Liver (tissue), 9 donors: ENCODE measurements around the gene MARCHF3. TPM values are rescaled to one million over a fixed set of nuclear protein-coding genes. Genes with fewer than 3 reads are reported as not detected.
"Not testable (repeated sequence)": the region's sequence is repeated elsewhere in the genome, so short reads cannot be mapped to it uniquely, and the experiment has no call there.

Source experiments
- DNase-seq: peaks from one replicate; pipeline ENCODE4 v3.0.0-alpha.2; 2017; ENCODE audit warnings: low spot score
- H3K27ac ChIP-seq, 2 donors: one replicate each; pipeline ENCODE4 v1.7.0; 2013; ENCODE audit warnings: inconsistent platforms in 2 of 2, low read length in 2 of 2, control low read depth in 1 of 2, low read depth in 1 of 2, mild to moderate bottlenecking in 1 of 2
- H3K27me3 ChIP-seq, 4 donors: one replicate each; pipeline versions ENCODE4 v1.6.1 to v1.7.0; 2013; ENCODE audit warnings: low read length in 3 of 4, inconsistent platforms in 1 of 4, mild to moderate bottlenecking in 1 of 4, moderate library complexity in 1 of 4; ENCODE audit not compliant: control insufficient read depth in 4 of 4, insufficient read depth in 4 of 4
- H3K36me3 ChIP-seq, 4 donors: one replicate each; pipeline versions ENCODE4 v1.6.1 to v1.7.0; 2013; ENCODE audit warnings: low read length in 3 of 4, mild to moderate bottlenecking in 3 of 4, low read depth in 1 of 4, moderate library complexity in 1 of 4; ENCODE audit not compliant: control insufficient read depth in 4 of 4, insufficient read depth in 3 of 4
- H3K4me1 ChIP-seq, 4 donors: one replicate each; pipeline versions ENCODE4 v1.6.1 to v1.7.0; 2013; ENCODE audit warnings: low read length in 3 of 4, mild to moderate bottlenecking in 3 of 4, moderate library complexity in 1 of 4; ENCODE audit not compliant: control insufficient read depth in 4 of 4, insufficient read depth in 4 of 4
- H3K4me3 ChIP-seq, 3 donors: one replicate each; pipeline versions ENCODE4 v1.6.1 to v1.7.0; 2013; ENCODE audit warnings: low read length in 3 of 3, control low read depth in 1 of 3, low read depth in 1 of 3, mild to moderate bottlenecking in 1 of 3
- H3K9ac ChIP-seq, 2 donors: one replicate each; pipeline ENCODE4 v1.7.0; 2013; ENCODE audit warnings: low read length in 2 of 2, mild to moderate bottlenecking in 2 of 2, moderate library complexity in 2 of 2, control low read depth in 1 of 2, low read depth in 1 of 2
- H3K9me3 ChIP-seq, 4 donors: one replicate each; pipeline versions ENCODE4 v1.6.1 to v1.7.0; 2013; ENCODE audit warnings: low read length in 3 of 4; ENCODE audit not compliant: control insufficient read depth in 4 of 4
- CTCF ChIP-seq: fragments of 150-350 bp; IDR thresholded peaks from 2 replicates; pipeline ENCODE4 v1.5.1; 2017; ENCODE audit warnings: improper control_type of control experiment, low read depth, low read length; ENCODE audit not compliant: missing input control
- EGR1 ChIP-seq, 2 donors: IDR thresholded peaks; 2 replicates each; pipeline ENCODE4 v1.6.1; 2016 to 2018; ENCODE audit warnings: antibody characterized with exemption in 2 of 2, low read depth in 2 of 2
- FOXA2 ChIP-seq: IDR thresholded peaks from 2 replicates; pipeline ENCODE4 v1.6.1; 2016; ENCODE audit warnings: antibody characterized with exemption
- GABPA ChIP-seq, 2 donors: IDR thresholded peaks in 1 of 2; conservative IDR thresholded peaks in 1 of 2; 2 replicates each; pipeline ENCODE4 v1.6.1; 2016; ENCODE audit warnings: antibody characterized with exemption in 2 of 2, mild to moderate bottlenecking in 1 of 2, moderate library complexity in 1 of 2
- HNF4A ChIP-seq, 2 donors: conservative IDR thresholded peaks; 2 replicates each; pipeline ENCODE4 v1.6.1; 2016; ENCODE audit warnings: antibody characterized with exemption in 2 of 2, mild to moderate bottlenecking in 2 of 2
- JUND ChIP-seq, 2 donors: IDR thresholded peaks; 2 replicates each; pipeline ENCODE4 v1.6.1; 2016; ENCODE audit warnings: antibody characterized with exemption in 2 of 2
- MAX ChIP-seq: IDR thresholded peaks from 2 replicates; pipeline ENCODE4 v1.6.1; 2016; ENCODE audit warnings: antibody characterized with exemption
- NR2F2 ChIP-seq: IDR thresholded peaks from 2 replicates; pipeline ENCODE4 v1.6.1; 2016; ENCODE audit warnings: antibody characterized with exemption
- REST ChIP-seq: IDR thresholded peaks from 2 replicates; pipeline ENCODE4 v1.6.1; 2016; ENCODE audit warnings: antibody characterized with exemption, mild to moderate bottlenecking
- SP1 ChIP-seq: IDR thresholded peaks from 2 replicates; pipeline ENCODE4 v1.6.1; 2018; ENCODE audit warnings: antibody characterized with exemption, mild to moderate bottlenecking
- YY1 ChIP-seq: IDR thresholded peaks from 2 replicates; pipeline ENCODE4 v1.6.1; 2016; ENCODE audit warnings: antibody characterized with exemption, mild to moderate bottlenecking
- WGBS: extraction: QIAGEN DNeasy Blood & Tissue Kit; methylation state at CpG from one replicate; pipeline ENCODE4 v1.1.7; 2013; 5-methylcytosine and 5-hydroxymethylcytosine counted together
- polyA plus RNA-seq, 2 donors: library from polyadenylated mRNA; stranded (reverse) in 1 of 2; unstranded in 1 of 2; fragments of 200-250 nt in 1 of 2; fragments of >200 nt in 1 of 2; fragmentation: Nextera tagmentation in 1 of 2; extraction: Ambion mirVana in 1 of 2; gene quantifications; one replicate each; pipeline versions ENCODE4 v1.2.1 to v1.2.3, GENCODE V29; 2013 to 2015
- total RNA-seq, 2 donors: library from RNA; depleted of rRNA; stranded (reverse); fragments of >200 nt; gene quantifications; one replicate each; pipeline ENCODE4 v1.2.3, GENCODE V29; 2014
- TF ChIP-seq, protein P1 (sequence below): IDR thresholded peaks from 2 replicates; pipeline ENCODE4 v1.6.1; 2016; ENCODE audit warnings: antibody characterized with exemption
- donor health status: healthy.
- donor health status: healthy.
- donor health status: healthy.
- donor health status: healthy.
- donor health status: healthy.

Gene MARCHF3
- total and polyA plus RNA-seq, 4 donors = 0.93 to 51.0 (median 1.4) TPM

DNA sequence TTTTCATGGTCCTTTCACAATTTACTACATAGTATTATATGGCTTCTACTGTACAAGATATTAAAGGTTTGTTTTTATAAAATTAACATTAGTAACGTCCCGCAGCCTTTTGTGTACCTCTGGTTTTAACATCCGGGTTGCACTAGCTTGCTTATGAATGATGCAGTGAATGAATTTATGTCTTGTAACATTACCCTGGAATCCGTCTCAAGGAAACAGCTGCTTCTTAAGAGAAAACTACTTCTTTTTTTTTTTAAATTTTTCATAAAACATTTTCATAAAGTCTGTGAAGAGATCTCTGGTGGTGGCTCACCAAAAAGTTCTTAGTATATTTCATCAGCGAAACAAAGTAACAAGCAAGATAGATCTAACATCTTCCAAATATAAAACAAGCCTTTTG, 23.6 kb downstream of the MARCHF3 start (continued):
- TF ChIP-seq CTCF = no peak
- TF ChIP-seq NR2F2 = no peak
- no peak for TF ChIP-seq YY1
- no peak for TF ChIP-seq JUND (IDR thresholded peaks at IDR 0.05)

GRCh38 chr5:127005282-127005681, 25.1 kb downstream of the MARCHF3 start:
- 90% methylated on average over 3 of the region's 3 CpGs for WGBS
- not testable (repeated sequence) for H3K36me3 ChIP-seq, DNase-seq, H3K4me3 ChIP-seq, H3K4me1 ChIP-seq, H3K9me3 ChIP-seq, H3K9ac ChIP-seq, H3K27me3 ChIP-seq, H3K27ac ChIP-seq

GRCh38 chr5:127004721-127005120, 25.6 kb downstream of the MARCHF3 start:
- no peak for DNase-seq
- no peak overlapping the region for H3K9ac ChIP-seq
- H3K9me3 ChIP-seq = no peaks in the 10 kb centered on the region
- H3K27me3 ChIP-seq = no peaks in the 10 kb centered on the region
- WGBS = 94% methylated on average over 3 of the region's 3 CpGs
- TF ChIP-seq, protein P1, sequence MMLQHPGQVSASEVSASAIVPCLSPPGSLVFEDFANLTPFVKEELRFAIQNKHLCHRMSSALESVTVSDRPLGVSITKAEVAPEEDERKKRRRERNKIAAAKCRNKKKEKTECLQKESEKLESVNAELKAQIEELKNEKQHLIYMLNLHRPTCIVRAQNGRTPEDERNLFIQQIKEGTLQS = no peak
- no peak for TF ChIP-seq REST
- TF ChIP-seq SP1 = no peak
- no peak for TF ChIP-seq JUND (IDR thresholded peaks at IDR 0.05)
- TF ChIP-seq GABPA (IDR thresholded peaks at IDR 0.05 in 1 of 2, conservative IDR thresholded peaks at IDR 0.05 in 1 of 2) = no peak
- TF ChIP-seq MAX = no peak
- TF ChIP-seq FOXA2 = no peak
- TF ChIP-seq YY1 = no peak
- TF ChIP-seq NR2F2 = no peak
- TF ChIP-seq HNF4A (conservative IDR thresholded peaks at IDR 0.05) = no peak
- TF ChIP-seq EGR1 (IDR thresholded peaks at IDR 0.05; ENCODE audit: low read depth in 2 of 2) = no peak
- TF ChIP-seq CTCF = no peak
- no peaks in the 10 kb centered on the region for H3K36me3 ChIP-seq
- no peak overlapping the region for H3K27ac ChIP-seq
- no peaks in the 10 kb centered on the region for H3K4me1 ChIP-seq
- no peak overlapping the region for H3K4me3 ChIP-seq
